ENCODE results near the gene ANKDD1B. TPM values are rescaled to one million over a fixed set of nuclear protein-coding genes. Genes with fewer than 3 reads are reported as not detected.

The ANKDD1B gene
- polyA plus RNA-seq, 3 donors: 0.32 TPM; not detected in 2

DNA sequence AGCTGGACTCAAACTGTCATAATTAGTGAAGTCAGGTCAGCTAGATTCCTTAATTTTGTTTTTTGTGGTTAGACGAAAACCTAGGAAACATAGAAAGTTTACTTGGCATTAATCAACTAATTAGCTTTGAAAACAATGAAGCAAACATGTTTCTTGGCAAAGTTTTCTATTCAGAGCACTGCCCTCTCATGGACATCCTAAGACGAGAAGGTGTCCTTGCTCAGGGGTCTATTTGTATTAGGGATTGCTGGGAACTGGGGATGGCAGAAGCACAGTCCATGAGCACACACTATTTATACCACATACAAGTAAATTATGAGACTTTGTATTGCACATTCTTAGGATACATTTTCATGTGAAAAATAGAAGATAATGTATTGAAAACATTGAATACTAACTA lies 56.3 kb downstream of the ANKDD1B start:
- no peak overlapping the region for H3K27ac ChIP-seq (ENCODE audit: low read depth in 1 of 2, low read length in 2 of 2)
- no peak overlapping the region for H3K4me3 ChIP-seq (replicated peaks in 1 of 3; ENCODE audit: low read depth in 2 of 3, low read length in 3 of 3)
- H3K9ac ChIP-seq (ENCODE audit: insufficient read depth, low read length, poor library complexity, severe bottlenecking): no peak overlapping the region
- Mint-ChIP-seq H3K36me3 (peaks cover 4 to 8% of the 10 kb centered on the region in 2 donors), H3K9me3 (peaks cover 0 to 3% (median 0%) of the 10 kb centered on the region in 7 donors), H3K4me3 (no peak overlapping the region), H3K27ac (no peak overlapping the region), H3K27me3 (ENCODE audit: low read depth in 3 of 3) (no peaks in the 10 kb centered on the region), H3K4me1 (peaks cover 22% of the 10 kb centered on the region)
- intact Hi-C loops (cut with micrococcal nuclease): loop anchor here in 1 of 2 donors (10.0 kb wide), 2 partner anchors 173 to 433 kb away; partner anchors contain the start of gene ANKRD31
- WGBS (ENCODE audit: insufficient coverage): no CpG with 5 or more reads among the region's 2 CpGs
- DNase-seq: no peak
- H3K27me3 ChIP-seq (ENCODE audit: control insufficient read depth in 2 of 2, insufficient read depth in 2 of 2, low read length in 2 of 2): no peaks in the 10 kb centered on the region
- H3K36me3 ChIP-seq (replicated peaks in 1 of 2; ENCODE audit: control insufficient read depth in 1 of 2, insufficient read depth in 2 of 2, low read length in 2 of 2): peaks cover 0 to 8% of the 10 kb centered on the region in 2 donors
- H3K9me3 ChIP-seq (replicated peaks in 1 of 2; ENCODE audit: control insufficient read depth in 1 of 2, insufficient read depth in 1 of 2, low read length in 2 of 2): no peaks in the 10 kb centered on the region
- H3K79me2 ChIP-seq (ENCODE audit: insufficient read depth, low read length): no peaks in the 10 kb centered on the region
- TF ChIP-seq, protein P1, sequence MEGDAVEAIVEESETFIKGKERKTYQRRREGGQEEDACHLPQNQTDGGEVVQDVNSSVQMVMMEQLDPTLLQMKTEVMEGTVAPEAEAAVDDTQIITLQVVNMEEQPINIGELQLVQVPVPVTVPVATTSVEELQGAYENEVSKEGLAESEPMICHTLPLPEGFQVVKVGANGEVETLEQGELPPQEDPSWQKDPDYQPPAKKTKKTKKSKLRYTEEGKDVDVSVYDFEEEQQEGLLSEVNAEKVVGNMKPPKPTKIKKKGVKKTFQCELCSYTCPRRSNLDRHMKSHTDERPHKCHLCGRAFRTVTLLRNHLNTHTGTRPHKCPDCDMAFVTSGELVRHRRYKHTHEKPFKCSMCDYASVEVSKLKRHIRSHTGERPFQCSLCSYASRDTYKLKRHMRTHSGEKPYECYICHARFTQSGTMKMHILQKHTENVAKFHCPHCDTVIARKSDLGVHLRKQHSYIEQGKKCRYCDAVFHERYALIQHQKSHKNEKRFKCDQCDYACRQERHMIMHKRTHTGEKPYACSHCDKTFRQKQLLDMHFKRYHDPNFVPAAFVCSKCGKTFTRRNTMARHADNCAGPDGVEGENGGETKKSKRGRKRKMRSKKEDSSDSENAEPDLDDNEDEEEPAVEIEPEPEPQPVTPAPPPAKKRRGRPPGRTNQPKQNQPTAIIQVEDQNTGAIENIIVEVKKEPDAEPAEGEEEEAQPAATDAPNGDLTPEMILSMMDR (IDR thresholded peaks at IDR 0.05): no peak
- H3K4me1 ChIP-seq (ENCODE audit: control insufficient read depth in 1 of 2, insufficient read depth in 2 of 2, low read length in 2 of 2): peaks cover 9 to 17% of the 10 kb centered on the region in 2 donors
- H4K20me1 ChIP-seq (ENCODE audit: insufficient read depth, low read length): no peaks in the 10 kb centered on the region
- H2AFZ ChIP-seq (ENCODE audit: insufficient read depth, low read depth, low read length, poor library complexity, severe bottlenecking): no peak overlapping the region
- no peak overlapping the region for H3K4me2 ChIP-seq (replicated peaks; ENCODE audit: extremely low read depth, low read length, poor library complexity, severe bottlenecking)

DNA sequence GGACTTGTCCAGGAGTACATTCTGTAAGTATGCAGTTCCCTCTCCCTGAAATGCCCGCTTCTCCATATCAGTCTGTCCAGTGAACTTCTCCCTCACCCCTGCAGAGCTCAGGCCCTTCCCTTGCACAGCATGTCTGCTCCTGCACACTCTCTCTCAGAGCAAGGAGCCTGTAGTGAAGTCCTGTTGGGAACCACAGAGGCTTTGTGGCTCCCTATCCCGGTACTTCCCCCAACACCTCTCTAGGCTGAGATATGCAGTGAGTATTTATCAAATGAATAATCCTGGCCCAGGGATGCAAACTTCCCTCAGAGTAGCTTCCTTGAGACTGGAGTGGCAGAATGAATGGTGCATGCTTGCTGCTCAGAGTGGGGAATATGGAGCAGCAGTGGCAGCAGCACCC lies 57.2 kb downstream of the ANKDD1B start:
- Mint-ChIP-seq H3K4me3 (peak overlapping the region in 1 of 2 donors; percentile 92), H3K27me3 (ENCODE audit: low read depth in 3 of 3) (no peaks in the 10 kb centered on the region), H3K4me1 (peaks cover 22% of the 10 kb centered on the region), H3K9me3 (peaks cover 0 to 3% (median 0%) of the 10 kb centered on the region in 7 donors), H3K36me3 (peaks cover 12 to 15% of the 10 kb centered on the region in 2 donors), H3K27ac (peak overlapping the region in 3 of 7 donors; percentile 41 to 89 (median 77))
- intact Hi-C loops (cut with micrococcal nuclease): loop anchor here in 1 of 2 donors (10.0 kb wide), 2 partner anchors 174 to 434 kb away; partner anchors contain the start of gene ANKRD31
- Histone ChIP-seq H3K4me1 (ENCODE audit: control insufficient read depth in 1 of 2, insufficient read depth in 2 of 2, low read length in 2 of 2) (peaks cover 9 to 17% of the 10 kb centered on the region in 2 donors), H3K4me3 (replicated peaks in 1 of 3; ENCODE audit: low read depth in 2 of 3, low read length in 3 of 3) (no peak overlapping the region), H3K27ac (ENCODE audit: low read depth in 1 of 2, low read length in 2 of 2) (no peak overlapping the region), H3K9ac (ENCODE audit: insufficient read depth, low read length, poor library complexity, severe bottlenecking) (no peak overlapping the region), H4K20me1 (ENCODE audit: insufficient read depth, low read length) (no peaks in the 10 kb centered on the region), H2AFZ (ENCODE audit: insufficient read depth, low read depth, low read length, poor library complexity, severe bottlenecking) (peak overlapping the region; percentile 76), H3K4me2 (replicated peaks; ENCODE audit: extremely low read depth, low read length, poor library complexity, severe bottlenecking) (peak overlapping the region; percentile 65), H3K36me3 (replicated peaks in 1 of 2; ENCODE audit: control insufficient read depth in 1 of 2, insufficient read depth in 2 of 2, low read length in 2 of 2) (peaks cover 7 to 16% of the 10 kb centered on the region in 2 donors), H3K27me3 (ENCODE audit: control insufficient read depth in 2 of 2, insufficient read depth in 2 of 2, low read length in 2 of 2) (no peaks in the 10 kb centered on the region), H3K79me2 (ENCODE audit: insufficient read depth, low read length) (no peaks in the 10 kb centered on the region), H3K9me3 (replicated peaks in 1 of 2; ENCODE audit: control insufficient read depth in 1 of 2, insufficient read depth in 1 of 2, low read length in 2 of 2) (no peaks in the 10 kb centered on the region)
- no peak for DNase-seq
- 33% methylated on average over 1 of the region's 2 CpGs for WGBS (ENCODE audit: insufficient coverage)
- TF ChIP-seq, protein P1 (IDR thresholded peaks at IDR 0.05): no peak
